Type B pancreatic cell (in vitro differentiated cells): ENCODE results near the gene FOXK1. TPM values are rescaled to one million over a fixed set of nuclear protein-coding genes. Genes with fewer than 3 reads are reported as not detected.
"Not testable (repeated sequence)": the region's sequence is repeated elsewhere in the genome, so short reads cannot be mapped to it uniquely, and the experiment has no call there.

Experiments used
- DNase-seq: peaks from one replicate; pipeline ENCODE4 v3.0.0; 2021; ENCODE audit warnings: mixed read lengths; ENCODE audit not compliant: unreplicated experiment; ENCODE audit errors: extremely low spot score
- H3K27ac Mint-ChIP-seq: 2 replicates; pipeline ENCODE4 v1.8.0; 2021; ENCODE audit warnings: mild to moderate bottlenecking, mixed read lengths
- H3K27me3 Mint-ChIP-seq: 2 replicates; pipeline ENCODE4 v1.8.0; 2021; ENCODE audit warnings: mixed read lengths
- H3K36me3 Mint-ChIP-seq: 2 replicates; pipeline ENCODE4 v1.8.0; 2021; ENCODE audit warnings: mixed read lengths
- H3K4me1 Mint-ChIP-seq: one replicate; pipeline ENCODE4 v1.8.0; 2021; ENCODE audit warnings: mixed read lengths; ENCODE audit not compliant: unreplicated experiment
- H3K4me3 Mint-ChIP-seq: 2 replicates; pipeline ENCODE4 v1.8.0; 2021; ENCODE audit warnings: mild to moderate bottlenecking, mixed read lengths
- H3K9me3 Mint-ChIP-seq: 2 replicates; pipeline ENCODE4 v1.8.0; 2021; ENCODE audit warnings: mixed read lengths
- CTCF ChIP-seq: fragments of 200-600 bp; sonication (generic); conservative IDR thresholded peaks from 2 replicates; pipeline ENCODE4 v1.5.0; 2021; ENCODE audit warnings: antibody characterized with exemption, mild to moderate bottlenecking
- total RNA-seq: library from RNA; stranded (reverse); gene quantifications from 2 replicates; pipeline ENCODE4 v1.2.1, GENCODE V29; 2021; ENCODE audit warnings: low replicate concordance

The FOXK1 gene
- total RNA-seq, 1 donor from 2014 or later, result 55.1 TPM

DNA sequence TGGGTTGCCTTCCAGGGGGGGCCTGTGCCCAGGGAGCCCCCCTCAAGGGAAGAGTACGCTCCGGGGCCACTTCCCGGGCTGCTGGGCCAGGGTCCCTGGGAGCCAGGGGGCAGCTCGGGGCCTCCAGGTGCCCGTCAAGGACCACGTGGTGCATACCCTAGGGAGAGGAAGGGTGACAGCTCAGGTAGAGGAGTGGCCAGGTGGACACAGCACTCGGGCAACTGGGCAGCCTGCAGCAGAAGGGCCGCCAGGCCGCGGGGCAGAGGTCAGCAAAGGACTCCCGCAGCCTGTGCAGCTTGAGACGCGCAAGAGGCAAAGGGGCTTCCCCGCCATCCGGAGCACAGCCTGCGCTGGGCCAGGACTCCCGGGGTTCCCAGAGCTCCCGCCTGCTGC, 119.7 kb downstream of the FOXK1 start:
- H3K36me3 Mint-ChIP-seq, result no peaks in the 10 kb centered on the region
- H3K27ac Mint-ChIP-seq, result no peak overlapping the region
- H3K4me1 Mint-ChIP-seq, result no peaks in the 10 kb centered on the region
- no peak for DNase-seq
- no peak overlapping the region for H3K4me3 Mint-ChIP-seq
- no peaks in the 10 kb centered on the region for H3K9me3 Mint-ChIP-seq
- H3K27me3 Mint-ChIP-seq, result peaks cover 8% of the 10 kb centered on the region
- no peak for TF ChIP-seq CTCF

DNA sequence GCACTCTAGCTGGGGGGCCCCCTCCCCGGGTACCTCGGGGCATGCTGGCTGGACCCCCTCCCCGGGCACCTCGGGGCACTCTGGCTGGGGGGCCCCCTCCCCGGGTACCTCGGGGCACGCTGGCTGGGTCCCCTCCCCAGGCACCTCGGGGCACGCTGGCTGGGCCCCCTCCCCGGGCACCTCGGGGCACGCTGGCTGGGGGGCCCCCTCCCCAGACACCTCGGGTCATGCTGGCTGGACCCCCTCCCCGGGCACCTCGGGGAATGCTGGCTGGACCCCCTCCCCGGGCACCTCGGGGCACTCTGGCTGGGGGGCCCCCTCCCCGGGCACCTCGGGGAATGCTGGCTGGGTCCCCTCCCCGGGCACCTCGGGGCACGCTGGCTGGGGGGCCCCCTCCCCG, 120.5 kb downstream of the FOXK1 start:
- H3K9me3 Mint-ChIP-seq, H3K4me1 Mint-ChIP-seq: not testable (repeated sequence)
- peaks cover 12% of the 10 kb centered on the region for H3K27me3 Mint-ChIP-seq

GRCh38 chr7:4803397-4804241, 121.5 kb downstream of the FOXK1 start:
- TF ChIP-seq CTCF, result no peak
- Mint-ChIP-seq H3K27ac (peak overlapping the region; percentile 48), H3K4me3 (no peak overlapping the region), H3K27me3 (peaks cover 16% of the 10 kb centered on the region), H3K9me3 (no peaks in the 10 kb centered on the region), H3K4me1 (no peaks in the 10 kb centered on the region), H3K36me3 (no peaks in the 10 kb centered on the region)
- no peak for DNase-seq

More for the DNA sequence above, 120.5 kb downstream of the FOXK1 start:
- not testable (repeated sequence) for H3K4me3 Mint-ChIP-seq, DNase-seq, H3K36me3 Mint-ChIP-seq, H3K27ac Mint-ChIP-seq

DNA sequence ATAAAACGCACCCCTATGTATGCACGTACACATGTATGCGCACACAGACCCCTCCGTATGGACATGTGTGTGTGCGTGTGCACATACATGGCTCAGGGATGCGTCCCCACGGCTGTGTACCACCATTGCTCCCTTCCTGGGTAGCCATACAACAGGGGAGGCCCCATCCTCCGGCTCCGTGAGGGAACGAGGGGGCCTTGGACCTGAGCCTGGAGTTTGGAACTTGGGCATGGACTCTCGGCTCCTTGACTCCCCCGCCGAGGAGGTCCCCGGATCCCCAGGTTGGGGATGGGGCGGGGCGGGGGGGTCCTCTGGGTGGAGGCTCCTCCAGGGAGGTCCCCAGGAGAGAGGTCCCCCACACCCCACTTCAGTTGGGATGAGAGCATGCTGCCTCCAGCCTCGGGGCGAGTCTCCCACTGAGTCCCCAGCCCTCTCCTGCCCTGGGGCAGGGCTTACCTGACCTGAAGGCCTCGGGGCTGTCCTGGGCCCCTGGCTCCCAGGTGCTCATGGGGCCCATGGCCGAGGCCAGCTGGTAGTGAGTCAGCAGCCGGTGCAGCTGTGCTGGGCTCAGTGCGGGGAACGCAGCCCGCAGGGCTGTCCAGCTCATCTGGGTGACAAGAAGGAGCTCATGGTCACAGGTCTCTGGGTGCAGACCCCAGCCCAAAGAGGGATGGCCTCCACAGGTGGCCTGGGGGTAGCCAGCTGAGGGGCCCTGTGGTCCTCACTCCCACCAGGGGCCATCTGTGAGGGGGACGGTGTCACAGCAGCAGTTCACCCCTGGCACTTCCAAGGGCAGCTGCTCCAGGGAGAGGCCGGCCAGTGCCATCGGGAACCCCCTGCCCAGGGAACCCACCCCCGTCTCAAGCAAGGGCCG, 123.3 kb downstream of the FOXK1 start:
- Mint-ChIP-seq H3K4me3 (no peak overlapping the region), H3K4me1 (no peaks in the 10 kb centered on the region), H3K27me3 (peaks cover 16% of the 10 kb centered on the region), H3K36me3 (no peaks in the 10 kb centered on the region), H3K9me3 (no peaks in the 10 kb centered on the region), H3K27ac (no peak overlapping the region)
- no peak for TF ChIP-seq CTCF
- DNase-seq, result no peak

DNA sequence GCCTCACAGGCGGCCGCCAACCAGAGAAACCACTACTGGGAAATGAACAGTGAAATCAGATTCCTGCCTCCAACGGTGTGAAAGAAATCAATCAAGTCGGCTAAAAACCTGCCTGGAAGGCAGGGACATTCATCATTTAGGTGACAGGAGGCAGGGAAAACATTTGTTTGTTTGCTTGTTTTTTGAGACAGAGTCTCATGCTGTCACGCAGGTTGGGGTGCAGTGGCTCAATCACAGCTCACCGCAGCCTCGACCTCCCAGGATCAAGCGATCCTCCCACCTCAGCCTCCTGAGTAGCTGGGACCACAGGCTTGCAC, 123.8 kb downstream of the FOXK1 start:
- TF ChIP-seq CTCF, result no peak
- Mint-ChIP-seq H3K4me1 (no peaks in the 10 kb centered on the region), H3K27me3 (peaks cover 16% of the 10 kb centered on the region), H3K4me3 (no peak overlapping the region), H3K36me3 (no peaks in the 10 kb centered on the region), H3K27ac (no peak overlapping the region), H3K9me3 (no peaks in the 10 kb centered on the region)
- no peak for DNase-seq
